IPS-18a (cell line): ENCODE measurements around the gene MYORG.
A peak's percentile ranks its signal among the peaks of the same experiment; 100 is the strongest.

Experiments used
- H3K27ac ChIP-seq: one replicate; pipeline ENCODE4 v1.5.1; 2013; ENCODE audit warnings: low read length
- H3K27me3 ChIP-seq: one replicate; pipeline ENCODE4 v1.6.1; 2013; ENCODE audit warnings: mild to moderate bottlenecking, low read length; ENCODE audit not compliant: control insufficient read depth, insufficient read depth
- H3K36me3 ChIP-seq: one replicate; pipeline ENCODE4 v1.6.1; 2013; ENCODE audit warnings: low read depth, low read length; ENCODE audit not compliant: control insufficient read depth
- H3K4me1 ChIP-seq: one replicate; pipeline ENCODE4 v1.6.1; 2013; ENCODE audit warnings: low read depth, low read length; ENCODE audit not compliant: control insufficient read depth
- H3K4me3 ChIP-seq: one replicate; pipeline ENCODE4 v1.5.1; 2013; ENCODE audit warnings: low read length
- H3K9ac ChIP-seq: one replicate; pipeline ENCODE4 v1.6.1; 2013; ENCODE audit warnings: mild to moderate bottlenecking, low read length, moderate library complexity
- H3K9me3 ChIP-seq: one replicate; pipeline ENCODE4 v1.6.1; 2013; ENCODE audit warnings: low read depth, low read length; ENCODE audit not compliant: control insufficient read depth

MYORG gene

DNA sequence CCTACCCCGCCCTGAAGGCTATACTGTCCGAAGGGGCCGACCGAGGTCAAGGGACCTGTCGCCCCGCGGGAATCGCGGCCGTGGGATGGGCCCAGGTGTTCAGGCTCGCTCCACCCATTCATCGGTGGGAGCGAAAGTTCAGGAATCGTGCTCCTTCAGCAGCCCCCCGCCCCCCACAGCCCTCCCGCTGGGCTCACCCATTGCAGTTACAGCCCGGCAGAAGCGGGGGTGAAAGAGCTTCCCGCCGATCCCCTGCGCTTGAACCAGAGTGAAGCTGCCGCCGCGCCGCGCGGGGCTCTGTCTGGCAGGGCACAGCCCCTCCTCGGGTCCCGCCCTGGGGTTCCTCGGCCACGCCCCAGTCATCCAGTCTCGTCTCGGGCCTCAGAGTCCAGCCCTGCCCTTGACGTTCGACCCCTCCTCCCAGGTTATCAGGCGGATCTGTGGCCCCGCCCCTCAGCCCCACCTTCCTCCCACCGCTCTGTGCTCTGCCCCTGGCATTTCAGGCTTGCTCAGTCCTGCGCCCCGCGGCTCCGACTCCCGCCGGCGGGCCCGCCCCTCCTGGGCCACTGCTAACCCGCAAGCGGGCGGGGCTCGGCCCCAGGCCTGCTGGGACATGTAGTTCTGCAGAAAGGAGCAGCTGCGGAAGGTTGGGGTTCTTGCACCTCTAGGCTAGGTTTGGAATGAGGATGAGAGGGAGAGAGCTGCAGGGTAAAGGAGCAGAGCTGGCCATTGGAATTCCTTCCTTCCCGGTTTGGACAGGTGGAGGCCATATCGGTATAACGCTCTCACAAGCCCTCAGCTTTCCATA lies at the start of gene MYORG:
Gene MYORG (minus strand): TSS at position 303 of the 808 bp plus-strand sequence. CDS start 3,955 bp downstream, outside the sequence.
- H3K9ac ChIP-seq, result peak within 1 kb of the TSS; percentile 10
- peak within 1 kb of the TSS; percentile 69 for H3K4me3 ChIP-seq
- peaks cover 47% of the 10 kb centered on the region for H3K27me3 ChIP-seq
- no peaks in the 10 kb centered on the region for H3K9me3 ChIP-seq
- peaks cover 19% of the 10 kb centered on the region for H3K4me1 ChIP-seq
- H3K36me3 ChIP-seq, result no peaks in the 10 kb centered on the region
- no peak within 1 kb of the TSS for H3K27ac ChIP-seq

DNA sequence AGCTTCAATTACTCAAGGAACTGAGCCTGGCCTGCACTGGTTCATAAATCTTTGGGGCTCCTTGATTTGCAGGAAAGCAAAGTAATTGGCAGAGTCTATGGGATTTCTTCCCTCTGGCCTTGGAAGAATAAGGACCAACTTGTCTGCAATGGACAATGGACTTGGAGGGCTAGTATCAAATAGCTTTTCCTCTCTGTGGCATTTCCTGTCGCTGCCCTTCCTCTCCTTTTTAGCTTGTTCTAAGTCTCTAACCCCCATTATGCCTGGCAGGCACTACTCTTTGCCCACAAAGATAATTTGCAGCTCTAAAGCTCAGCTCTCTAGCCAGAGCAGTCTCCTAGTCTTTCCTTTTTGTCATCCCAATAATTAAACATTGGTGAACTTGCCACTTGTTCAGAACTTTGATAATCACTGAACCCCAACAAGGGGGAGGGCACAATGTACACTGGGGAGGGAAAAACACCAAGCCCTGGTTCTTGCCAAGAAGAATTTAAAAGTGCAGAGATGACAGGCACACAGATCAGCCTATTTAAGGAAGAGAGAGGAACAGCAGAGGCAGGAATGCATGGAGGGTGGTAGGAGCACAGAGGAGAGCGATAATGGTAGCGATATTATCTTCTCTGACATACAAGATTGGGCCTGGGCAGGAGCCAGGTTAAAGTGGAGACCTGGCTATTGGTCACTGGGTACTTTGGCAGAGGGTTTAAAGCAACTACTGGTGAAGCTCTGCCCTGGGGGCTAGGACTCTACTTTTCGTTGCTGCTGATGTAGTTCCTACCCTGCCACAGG lies 43.2 kb upstream of the MYORG start:
- Histone ChIP-seq H3K36me3 (no peaks in the 10 kb centered on the region), H3K4me1 (no peaks in the 10 kb centered on the region), H3K27me3 (no peaks in the 10 kb centered on the region), H3K4me3 (no peak overlapping the region), H3K9ac (no peak overlapping the region), H3K9me3 (no peaks in the 10 kb centered on the region), H3K27ac (no peak overlapping the region)

DNA sequence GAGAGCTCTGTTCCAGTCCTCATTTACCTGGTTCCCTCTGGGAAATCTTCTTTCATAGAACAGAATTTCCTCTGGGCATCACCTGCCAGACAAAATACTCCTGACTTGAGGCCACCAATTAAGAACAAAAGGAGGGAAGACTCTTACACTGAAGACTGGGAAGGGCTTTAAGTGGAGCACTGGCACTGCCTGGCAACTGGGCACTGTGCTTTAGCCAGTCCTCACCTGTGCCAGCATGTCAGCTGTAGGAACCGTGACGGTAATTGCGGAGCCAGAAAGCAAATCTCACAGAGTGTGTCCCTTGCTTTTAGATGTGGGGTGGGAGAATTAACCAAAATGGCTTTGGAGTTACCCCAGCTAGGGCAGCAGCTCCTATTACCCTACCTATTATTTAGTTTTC lies 41.0 kb upstream of the MYORG start:
- Histone ChIP-seq H3K27ac (no peak overlapping the region), H3K9ac (no peak overlapping the region), H3K27me3 (no peaks in the 10 kb centered on the region), H3K4me3 (no peak overlapping the region), H3K9me3 (no peaks in the 10 kb centered on the region), H3K4me1 (no peaks in the 10 kb centered on the region), H3K36me3 (no peaks in the 10 kb centered on the region)

DNA sequence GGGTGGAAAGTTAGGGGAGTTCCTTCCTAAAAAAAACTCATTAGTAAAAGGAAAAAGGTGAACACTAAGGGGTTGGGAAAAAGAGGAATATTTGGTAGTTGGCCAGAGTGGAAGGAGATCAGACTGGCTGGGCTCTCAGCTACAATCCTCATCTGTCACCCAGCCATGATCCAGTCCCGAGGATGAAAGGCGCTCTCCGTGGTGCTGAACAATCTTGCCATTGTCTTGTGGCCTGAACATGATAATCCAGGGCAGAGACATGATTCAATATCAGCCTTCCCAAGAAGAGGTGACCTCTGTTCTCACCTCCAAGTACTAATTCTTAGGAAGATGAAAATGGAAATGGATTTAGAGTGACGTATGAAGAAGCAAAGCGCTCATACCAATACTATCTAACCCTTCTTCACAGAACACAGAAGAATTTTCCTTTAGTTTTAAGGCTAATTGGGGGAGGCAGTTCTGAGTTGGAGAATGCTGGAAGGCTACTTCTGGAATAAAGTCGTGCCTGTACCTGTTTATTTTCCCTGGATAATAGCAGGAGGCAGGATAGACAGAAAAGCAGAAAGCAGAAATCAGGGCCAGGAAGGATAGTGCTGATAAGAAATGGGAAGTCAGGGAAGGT lies 36.6 kb upstream of the MYORG start:
- no peaks in the 10 kb centered on the region for H3K36me3 ChIP-seq
- H3K4me1 ChIP-seq, result no peaks in the 10 kb centered on the region
- no peaks in the 10 kb centered on the region for H3K9me3 ChIP-seq
- H3K4me3 ChIP-seq, result no peak overlapping the region
- no peaks in the 10 kb centered on the region for H3K27me3 ChIP-seq
- H3K9ac ChIP-seq, result no peak overlapping the region
- H3K27ac ChIP-seq, result no peak overlapping the region

DNA sequence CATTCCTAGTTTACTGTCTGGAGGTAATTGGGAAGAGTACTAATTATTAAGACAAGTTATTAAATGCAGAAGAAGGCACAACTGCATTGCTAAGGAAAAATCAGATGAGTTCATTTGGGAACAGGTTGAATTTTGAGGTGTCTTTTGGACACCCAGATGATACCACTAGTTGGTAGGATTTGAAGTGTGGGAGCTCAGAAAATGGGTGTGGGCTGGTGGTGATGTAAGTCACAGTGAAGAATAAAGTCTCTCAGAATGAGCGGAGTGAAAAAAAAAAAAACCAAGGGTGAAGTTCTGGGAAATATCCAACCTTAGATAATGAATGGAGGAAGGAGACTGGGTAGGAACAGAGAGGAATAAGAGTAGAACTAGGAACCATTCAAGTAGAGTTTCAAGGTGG lies 35.6 kb upstream of the MYORG start:
- H3K9ac ChIP-seq, result no peak overlapping the region
- no peaks in the 10 kb centered on the region for H3K9me3 ChIP-seq
- H3K4me1 ChIP-seq, result no peaks in the 10 kb centered on the region
- H3K27me3 ChIP-seq, result no peaks in the 10 kb centered on the region
- H3K27ac ChIP-seq, result no peak overlapping the region
- H3K36me3 ChIP-seq, result no peaks in the 10 kb centered on the region
- H3K4me3 ChIP-seq, result no peak overlapping the region

DNA sequence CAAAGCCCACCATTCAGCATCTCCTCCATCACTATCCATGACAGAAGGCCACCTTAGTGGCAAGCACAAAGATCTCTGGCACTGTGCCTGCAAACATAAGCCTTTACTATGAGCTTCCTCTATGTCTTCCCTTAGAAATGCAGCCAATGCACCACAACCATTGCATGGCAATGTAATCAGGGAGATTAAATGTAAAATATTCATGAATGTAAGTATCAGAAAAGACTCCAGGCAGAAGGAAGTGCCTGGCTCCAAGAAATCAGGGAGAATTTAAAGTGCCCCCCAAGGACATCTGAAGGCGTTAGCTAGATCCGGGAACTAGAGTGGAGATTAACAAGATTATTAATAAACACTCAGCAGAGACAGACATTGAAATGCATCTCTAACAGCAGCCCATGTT lies 32.5 kb upstream of the MYORG start:
- Histone ChIP-seq H3K36me3 (no peaks in the 10 kb centered on the region), H3K4me3 (no peak overlapping the region), H3K27ac (no peak overlapping the region), H3K9ac (no peak overlapping the region), H3K9me3 (no peaks in the 10 kb centered on the region), H3K27me3 (no peaks in the 10 kb centered on the region), H3K4me1 (no peaks in the 10 kb centered on the region)

DNA sequence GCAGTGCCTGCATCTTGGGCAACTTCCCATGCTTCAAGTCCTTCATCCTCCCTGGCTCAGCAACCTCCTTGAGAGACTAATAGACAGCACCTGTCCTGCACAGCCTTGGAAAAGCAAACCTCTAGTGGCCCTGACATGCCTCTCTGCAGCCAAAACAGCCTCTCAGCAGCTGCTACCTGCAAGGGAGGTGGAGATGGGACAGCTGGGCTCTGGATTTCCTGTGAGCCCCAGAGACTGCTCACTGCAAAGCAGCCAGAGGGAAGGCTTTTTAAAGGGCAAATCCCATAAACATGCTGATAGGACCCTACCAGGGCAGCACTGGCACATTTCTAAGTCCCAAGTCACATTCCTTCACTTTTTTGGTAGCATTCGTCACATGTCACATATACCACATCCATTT lies 31.5 kb upstream of the MYORG start:
- H3K4me1 ChIP-seq, result no peaks in the 10 kb centered on the region
- H3K27ac ChIP-seq, result no peak overlapping the region

DNA sequence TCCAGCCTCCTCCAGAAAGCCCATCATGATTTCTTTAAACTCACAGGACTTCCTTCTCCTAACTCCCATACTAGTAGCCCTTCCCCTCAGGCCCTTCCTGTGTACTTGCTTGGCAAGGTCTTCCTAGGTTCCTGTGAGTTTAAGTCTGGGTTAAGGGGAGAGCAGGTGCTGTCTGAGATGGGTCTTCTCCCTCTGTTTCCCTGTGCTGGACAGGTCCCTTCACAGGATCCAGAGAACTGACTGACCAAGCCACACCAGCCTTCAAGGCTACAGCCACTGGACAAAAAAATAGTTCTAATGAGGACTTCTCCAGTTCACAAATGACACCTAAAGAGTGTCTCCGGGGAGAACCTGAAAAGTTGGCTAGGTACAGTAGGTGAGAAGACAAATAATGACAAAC lies 29.5 kb upstream of the MYORG start:
- no peak overlapping the region for H3K4me3 ChIP-seq
- H3K36me3 ChIP-seq, result no peaks in the 10 kb centered on the region
- no peaks in the 10 kb centered on the region for H3K27me3 ChIP-seq
- no peaks in the 10 kb centered on the region for H3K9me3 ChIP-seq
- no peak overlapping the region for H3K9ac ChIP-seq
- H3K4me1 ChIP-seq, result no peaks in the 10 kb centered on the region
- no peak overlapping the region for H3K27ac ChIP-seq

More for the DNA sequence above, 31.5 kb upstream of the MYORG start:
- H3K9me3 ChIP-seq, result no peaks in the 10 kb centered on the region
- H3K9ac ChIP-seq, result no peak overlapping the region
- H3K27me3 ChIP-seq, result no peaks in the 10 kb centered on the region
- H3K36me3 ChIP-seq, result no peaks in the 10 kb centered on the region
- H3K4me3 ChIP-seq, result no peak overlapping the region

DNA sequence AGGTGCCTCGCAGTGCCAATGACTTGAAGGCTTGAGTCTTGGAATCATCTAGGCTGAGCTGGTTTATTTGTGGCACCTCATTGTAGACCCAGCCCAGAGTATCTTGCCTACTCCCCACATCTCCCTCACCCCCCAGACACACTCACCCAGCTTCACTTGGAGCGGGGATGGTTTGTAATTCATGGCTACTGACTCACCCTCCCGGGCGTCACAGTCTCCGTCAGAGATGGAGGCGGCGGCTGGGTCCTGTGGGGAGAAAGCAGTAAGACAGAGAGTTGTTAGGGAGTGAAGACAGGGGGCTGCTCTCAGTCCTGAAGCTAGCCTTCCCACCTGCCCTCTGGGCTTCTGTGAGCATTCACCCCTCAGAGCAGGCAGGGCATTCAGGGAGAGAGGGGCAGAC lies 29.0 kb upstream of the MYORG start:
- H3K9me3 ChIP-seq, result no peaks in the 10 kb centered on the region
- H3K36me3 ChIP-seq, result no peaks in the 10 kb centered on the region
- H3K9ac ChIP-seq, result no peak overlapping the region
- no peaks in the 10 kb centered on the region for H3K4me1 ChIP-seq
- no peaks in the 10 kb centered on the region for H3K27me3 ChIP-seq
- H3K4me3 ChIP-seq, result no peak overlapping the region
- no peak overlapping the region for H3K27ac ChIP-seq

DNA sequence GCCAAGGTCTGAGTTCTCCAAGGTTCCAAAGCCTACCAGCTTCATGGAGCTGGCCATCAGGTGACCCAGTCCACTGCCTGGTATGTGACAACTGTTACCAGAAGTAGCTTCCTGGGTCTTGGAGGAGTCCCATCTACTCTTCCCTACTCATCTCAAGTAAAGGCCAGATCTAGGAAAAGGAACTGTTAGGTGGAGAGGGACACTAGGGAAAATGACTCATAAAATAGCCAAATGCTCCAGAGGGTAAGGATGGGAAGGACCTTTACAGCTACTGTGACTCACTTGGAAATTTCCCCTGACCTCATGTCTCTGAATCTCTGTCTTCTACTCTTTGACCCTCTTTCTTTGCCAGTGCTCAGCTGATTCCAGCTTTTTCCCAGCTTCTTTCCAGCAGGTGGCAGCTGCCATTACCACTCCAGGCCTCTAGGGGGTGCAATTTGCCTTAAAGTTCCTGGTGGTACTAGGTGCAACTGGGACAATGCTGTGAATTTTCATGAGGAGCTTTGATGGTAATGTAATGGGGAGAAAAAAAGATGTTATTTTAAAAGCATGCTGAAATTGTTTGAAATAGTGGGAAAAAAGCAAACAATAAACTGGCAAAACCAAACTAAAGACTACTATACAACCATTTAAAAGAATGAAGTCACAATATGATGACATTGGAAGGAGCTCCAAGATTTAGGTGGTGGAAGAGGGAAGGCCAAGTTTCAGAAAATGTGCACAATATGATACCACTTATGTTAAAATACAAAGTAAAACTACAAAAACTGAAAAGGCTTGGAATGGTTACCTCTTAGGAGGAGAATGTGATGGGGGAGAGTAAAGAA lies 27.1 kb upstream of the MYORG start:
- Histone ChIP-seq H3K9me3 (no peaks in the 10 kb centered on the region), H3K27ac (no peak overlapping the region), H3K27me3 (no peaks in the 10 kb centered on the region), H3K9ac (no peak overlapping the region), H3K4me3 (no peak overlapping the region), H3K4me1 (no peaks in the 10 kb centered on the region), H3K36me3 (no peaks in the 10 kb centered on the region)
